GM23248 (cell line): ENCODE measurements around the gene SLC36A4.

ENCODE experiments used
- EZH2 ChIP-seq: fragments of 200-600 bp; sonication (generic); IDR thresholded peaks from 2 replicates; pipeline ENCODE4 v1.6.1; 2018; ENCODE audit warnings: antibody characterized with exemption, mild to moderate bottlenecking; ENCODE audit not compliant: insufficient read depth, poor library complexity, severe bottlenecking
- EZH2phosphoT487 ChIP-seq: fragments of 200-600 bp; sonication (generic); IDR thresholded peaks from 2 replicates; pipeline ENCODE4 v1.6.1; 2018; ENCODE audit warnings: antibody characterized with exemption, moderate library complexity, mild to moderate bottlenecking, low read depth; ENCODE audit not compliant: insufficient read depth

DNA sequence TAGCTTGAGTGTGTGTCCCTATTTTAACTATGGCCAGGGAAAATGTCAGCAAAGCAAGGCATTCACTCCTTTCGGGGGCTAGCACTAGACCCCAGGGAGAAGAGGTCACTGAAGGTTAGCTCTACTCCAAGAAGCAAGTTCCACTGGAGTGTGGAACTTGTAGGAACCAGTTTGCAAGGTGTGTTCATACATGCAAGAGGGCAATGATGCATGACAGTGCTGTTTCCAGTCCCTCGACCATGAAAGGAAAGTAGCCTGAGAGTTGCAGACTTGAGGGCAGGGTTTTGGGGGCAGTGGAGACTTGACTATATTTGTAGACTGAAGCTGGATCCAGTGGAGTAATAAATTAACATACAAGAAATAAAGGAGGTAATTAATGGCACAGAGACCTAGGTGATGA is 21.6 kb upstream of the SLC36A4 start:
- no peak for TF ChIP-seq EZH2phosphoT487
- TF ChIP-seq EZH2: no peak
